IMR-90 (cell line): ENCODE data around the gene BLOC1S4.

Source experiments
- BHLHE40 ChIP-seq: fragments of 150-350 bp; IDR thresholded peaks from 2 replicates; pipeline ENCODE4 v1.6.1; 2016; ENCODE audit warnings: mild to moderate bottlenecking, low read depth, low read length
- CTCF ChIP-seq: conservative IDR thresholded peaks from 2 replicates; pipeline ENCODE4 v1.5.1; 2012; ENCODE audit warnings: mild to moderate bottlenecking, low read depth, low read length, improper control_type of control experiment
- MAFK ChIP-seq: IDR thresholded peaks from 2 replicates; pipeline ENCODE4 v1.6.1; 2012; ENCODE audit warnings: low read depth, low read length, improper control_type of control experiment
- MXI1 ChIP-seq: IDR thresholded peaks from 2 replicates; pipeline ENCODE4 v1.6.1; 2012; ENCODE audit warnings: low read depth, mild to moderate bottlenecking, low read length, moderate library complexity, borderline replicate concordance
- POLR2A ChIP-seq: IDR thresholded peaks from 2 replicates; pipeline ENCODE4 v1.6.1; 2012; ENCODE audit warnings: mild to moderate bottlenecking, low read depth, low read length
- RAD21 ChIP-seq: IDR thresholded peaks from 2 replicates; pipeline ENCODE4 v1.6.1; 2012; ENCODE audit warnings: low read length, improper control_type of control experiment
- SMC3 ChIP-seq: fragments of 150-350 bp; IDR thresholded peaks from 2 replicates; pipeline ENCODE4 v1.6.1; 2016; ENCODE audit warnings: low read depth, mild to moderate bottlenecking, antibody characterized with exemption, low read length, moderate library complexity

GRCh38 chr4:6750286-6751221, 34.6 kb downstream of the BLOC1S4 start:
- TF ChIP-seq SMC3 (no peak), CTCF (no peak), BHLHE40 (no peak), RAD21 (no peak), MAFK (no peak), MXI1 (no peak), POLR2A (no peak)
